GM18907 (cell line): Measurements from ENCODE around the gene LIMCH1.

ENCODE experiments used
- ATAC-seq: cut with Tn5 transposase; IDR thresholded peaks from one replicate; pipeline ENCODE4 v1.9.1; 2021; ENCODE audit warnings: mild to moderate bottlenecking, moderate library complexity; ENCODE audit not compliant: unreplicated experiment

Gene LIMCH1

DNA sequence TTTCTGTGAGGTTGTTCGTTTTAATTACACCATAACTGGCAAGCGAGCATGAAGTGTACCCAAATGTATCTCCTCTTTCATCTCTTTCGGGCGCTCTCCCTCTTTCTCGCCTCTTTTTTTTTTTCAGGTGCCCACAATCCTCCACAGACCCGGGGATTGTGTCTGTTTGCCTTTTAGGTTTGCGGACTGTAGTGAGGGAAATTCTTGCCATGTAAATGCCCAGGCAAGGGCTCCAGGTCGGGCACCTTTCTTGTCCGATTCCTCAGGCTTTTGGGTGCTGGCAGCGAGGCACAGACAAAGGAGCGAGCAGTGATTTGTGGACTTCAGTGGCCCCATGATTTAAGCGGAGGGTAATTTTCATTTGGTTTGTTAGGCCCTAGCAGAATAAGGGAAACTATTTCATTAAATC lies 211.7 kb downstream of the LIMCH1 start:
- ATAC-seq: no peak
